Calu3 (cell line): ENCODE results near the gene SMIM23. TPM values are rescaled to one million over a fixed set of nuclear protein-coding genes. Genes with fewer than 3 reads are reported as not detected.

Source experiments
- BruUV-seq: library from RNA; stranded (reverse); fragments of 400-500 nt; replicated peaks from 2 replicates; lab custom pipeline; 2021; lab: Mats Ljungman, UMichigan
- CTCF ChIA-PET: fragments of 300-600 bp; sonication (Branson Sonifier 250); formaldehyde crosslinking; loops from one replicate; lab custom pipeline; 2022; ENCODE audit warnings: antibody characterized with exemption; lab: Charles Lee
- DNase-seq: peaks from one replicate; pipeline ENCODE4 v3.0.0; 2022
- H3K27ac Mint-ChIP-seq: one replicate; pipeline ENCODE4 v1.8.0; 2022; ENCODE audit warnings: mixed read lengths; ENCODE audit not compliant: unreplicated experiment
- H3K27me3 Mint-ChIP-seq: one replicate; pipeline ENCODE4 v1.8.0; 2022; ENCODE audit warnings: mixed read lengths; ENCODE audit not compliant: unreplicated experiment
- H3K36me3 Mint-ChIP-seq: one replicate; pipeline ENCODE4 v1.8.0; 2022; ENCODE audit warnings: mild to moderate bottlenecking, moderate library complexity, mixed read lengths; ENCODE audit not compliant: insufficient read depth, unreplicated experiment
- H3K4me1 Mint-ChIP-seq: one replicate; pipeline ENCODE4 v1.8.0; 2022; ENCODE audit warnings: mild to moderate bottlenecking, low read depth, mixed read lengths; ENCODE audit not compliant: unreplicated experiment
- H3K4me3 Mint-ChIP-seq: one replicate; pipeline ENCODE4 v1.8.0; 2022; ENCODE audit warnings: mild to moderate bottlenecking, low read depth, moderate library complexity, mixed read lengths; ENCODE audit not compliant: unreplicated experiment
- H3K9me3 Mint-ChIP-seq: one replicate; pipeline ENCODE4 v1.8.0; 2022; ENCODE audit warnings: low read depth, mixed read lengths; ENCODE audit not compliant: unreplicated experiment
- CTCF ChIP-seq: fragments of 200-600 bp; IDR thresholded peaks from one replicate; pipeline ENCODE4 v1.8.0; 2022; ENCODE audit warnings: antibody characterized with exemption; ENCODE audit not compliant: unreplicated experiment
- intact Hi-C: fragments of 100-400 bp; cut with micrococcal nuclease; formaldehyde crosslinking; loops from one replicate; pipeline ENCODE4 v1.10.0; 2022; ENCODE audit not compliant: unreplicated experiment
- total RNA-seq: library from RNA; stranded (reverse); gene quantifications from 2 replicates; pipeline ENCODE4 v1.2.3, GENCODE V29; 2022

The SMIM23 gene
- total RNA-seq, 1 experiment from 2014 or later = not detected

GRCh38 chr5:171823269-171823668 lies 37.7 kb downstream of the SMIM23 start:
- H3K27ac Mint-ChIP-seq = no peak overlapping the region
- peaks cover 17% of the 10 kb centered on the region for H3K27me3 Mint-ChIP-seq
- peaks cover 7% of the 10 kb centered on the region for H3K9me3 Mint-ChIP-seq
- peak; percentile 57 for DNase-seq
- CTCF ChIA-PET = interaction anchor here (0.6 kb wide), 1 partner anchor 1303 kb away, joined by 3 read pairs; no protein-coding TSS in a partner anchor
- no peak for TF ChIP-seq CTCF
- H3K36me3 Mint-ChIP-seq = no peaks in the 10 kb centered on the region
- no peak overlapping the region for H3K4me3 Mint-ChIP-seq
- H3K4me1 Mint-ChIP-seq = peaks cover 9% of the 10 kb centered on the region
- no TSS peak for BruUV-seq
- intact Hi-C loops = no loop called here

- BruUV-seq = no TSS peak
- Mint-ChIP-seq H3K4me1 (peaks cover 9% of the 10 kb centered on the region), H3K4me3 (no peak overlapping the region), H3K9me3 (peaks cover 7% of the 10 kb centered on the region), H3K27me3 (no peaks in the 10 kb centered on the region), H3K27ac (no peak overlapping the region), H3K36me3 (no peaks in the 10 kb centered on the region)
- CTCF ChIA-PET = no interaction called here
- no peak for TF ChIP-seq CTCF
- DNase-seq = no peak
- intact Hi-C loops = no loop called here
Measured at GRCh38 chr5:171825051-171825450, 39.4 kb downstream of the SMIM23 start.

GRCh38 chr5:171826132-171826531 lies 40.5 kb downstream of the SMIM23 start:
- intact Hi-C loops = no loop called here
- H3K27ac Mint-ChIP-seq = no peak overlapping the region
- CTCF ChIA-PET = interaction anchor here (0.6 kb wide), 1 partner anchor 17 kb away, joined by 3 read pairs; no protein-coding TSS in a partner anchor

GRCh38 chr5:171827162-171827561 lies 41.5 kb downstream of the SMIM23 start:
- Mint-ChIP-seq H3K9me3 (peaks cover 13% of the 10 kb centered on the region), H3K4me1 (peaks cover 9% of the 10 kb centered on the region), H3K36me3 (no peaks in the 10 kb centered on the region), H3K27ac (no peak overlapping the region), H3K4me3 (no peak overlapping the region), H3K27me3 (no peaks in the 10 kb centered on the region)
- intact Hi-C loops = no loop called here
- CTCF ChIA-PET = no interaction called here
- no peak for TF ChIP-seq CTCF
- no TSS peak for BruUV-seq
- no peak for DNase-seq

More at GRCh38 chr5:171826132-171826531, 40.5 kb downstream of the SMIM23 start:
- no peak for DNase-seq
- no TSS peak for BruUV-seq
- Mint-ChIP-seq H3K4me1 (peaks cover 9% of the 10 kb centered on the region), H3K36me3 (no peaks in the 10 kb centered on the region), H3K4me3 (no peak overlapping the region), H3K27me3 (no peaks in the 10 kb centered on the region), H3K9me3 (peaks cover 8% of the 10 kb centered on the region)
- no peak for TF ChIP-seq CTCF
